IMR-90 (cell line): Measurements from ENCODE around the gene IP6K3.

Source experiments
- USF2 ChIP-seq: fragments of 150-350 bp; IDR thresholded peaks from 2 replicates; pipeline ENCODE4 v1.6.1; 2017; ENCODE audit warnings: mild to moderate bottlenecking, antibody characterized with exemption, low read length, low read depth
- TF ChIP-seq, protein P1 (sequence below): conservative IDR thresholded peaks from 2 replicates; pipeline ENCODE4 v1.5.1; 2012; ENCODE audit warnings: mild to moderate bottlenecking, low read depth, low read length, improper control_type of control experiment

GRCh38 chr6:33789550-33789895 lies 42.8 kb upstream of the IP6K3 start:
- TF ChIP-seq, protein P1, sequence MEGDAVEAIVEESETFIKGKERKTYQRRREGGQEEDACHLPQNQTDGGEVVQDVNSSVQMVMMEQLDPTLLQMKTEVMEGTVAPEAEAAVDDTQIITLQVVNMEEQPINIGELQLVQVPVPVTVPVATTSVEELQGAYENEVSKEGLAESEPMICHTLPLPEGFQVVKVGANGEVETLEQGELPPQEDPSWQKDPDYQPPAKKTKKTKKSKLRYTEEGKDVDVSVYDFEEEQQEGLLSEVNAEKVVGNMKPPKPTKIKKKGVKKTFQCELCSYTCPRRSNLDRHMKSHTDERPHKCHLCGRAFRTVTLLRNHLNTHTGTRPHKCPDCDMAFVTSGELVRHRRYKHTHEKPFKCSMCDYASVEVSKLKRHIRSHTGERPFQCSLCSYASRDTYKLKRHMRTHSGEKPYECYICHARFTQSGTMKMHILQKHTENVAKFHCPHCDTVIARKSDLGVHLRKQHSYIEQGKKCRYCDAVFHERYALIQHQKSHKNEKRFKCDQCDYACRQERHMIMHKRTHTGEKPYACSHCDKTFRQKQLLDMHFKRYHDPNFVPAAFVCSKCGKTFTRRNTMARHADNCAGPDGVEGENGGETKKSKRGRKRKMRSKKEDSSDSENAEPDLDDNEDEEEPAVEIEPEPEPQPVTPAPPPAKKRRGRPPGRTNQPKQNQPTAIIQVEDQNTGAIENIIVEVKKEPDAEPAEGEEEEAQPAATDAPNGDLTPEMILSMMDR, result no peak
- no peak for TF ChIP-seq USF2
